ENCODE measurements around the gene MACROD2. TPM values are rescaled to one million over a fixed set of nuclear protein-coding genes. Genes with fewer than 3 reads are reported as not detected.

Gene MACROD2
- polyA plus RNA-seq, 1 donor (not counting 4 experiments of a cell fraction or from before 2014, with no cell fraction given): 0.71 TPM

DNA sequence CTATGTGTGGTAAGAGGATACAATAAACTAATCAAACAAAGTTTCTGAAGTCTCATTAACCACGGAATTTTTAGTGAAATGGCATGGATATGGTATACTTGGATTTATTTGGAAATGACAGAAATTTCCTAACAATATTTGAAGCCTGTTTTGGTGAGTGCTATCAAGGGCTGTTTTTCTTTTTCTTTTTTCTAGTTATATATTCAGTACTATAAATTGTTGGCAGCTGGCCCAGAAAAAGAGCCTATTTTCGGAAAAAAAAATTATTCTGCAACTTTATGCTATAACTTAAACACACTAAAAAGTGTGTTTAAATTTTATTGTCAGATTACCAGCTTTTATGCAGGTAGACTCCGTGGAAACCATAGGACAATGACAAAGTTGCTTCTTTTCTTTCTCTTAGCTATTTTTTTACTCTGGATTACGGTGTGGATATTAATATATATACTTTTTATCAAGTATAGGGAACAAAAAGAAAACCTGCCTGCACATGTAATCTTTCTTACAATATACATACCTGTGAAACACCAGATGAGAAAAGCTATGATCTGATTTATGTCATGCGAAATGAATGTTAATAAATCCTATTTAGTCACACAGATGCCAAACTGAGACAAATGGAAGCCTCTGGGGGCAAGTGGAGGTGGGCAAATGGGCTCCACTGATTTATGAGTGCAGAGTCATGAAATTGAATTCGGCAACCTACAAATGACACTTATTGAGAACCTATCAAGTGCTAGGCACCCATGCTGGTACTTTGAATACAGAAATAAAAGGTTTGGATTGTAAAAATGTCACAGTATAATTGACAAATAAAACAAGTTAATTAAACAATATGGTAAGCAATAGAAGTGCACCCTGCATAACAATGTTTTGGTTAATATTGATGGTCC, 1261.6 kb downstream of the MACROD2 start:
- no peaks in the 10 kb centered on the region for H4K20me1 ChIP-seq (ENCODE audit: control insufficient read depth, extremely low read depth, insufficient read depth, low read length)
- H3K9ac ChIP-seq (ENCODE audit: control insufficient read depth, extremely low read depth, insufficient read depth, low read length): no peak overlapping the region
- no peak overlapping the region for H3K4me3 ChIP-seq (ENCODE audit: control insufficient read depth in 2 of 3, extremely low read depth in 1 of 3, insufficient read depth in 2 of 3, low read depth in 1 of 3, low read length in 3 of 3)
- H3K27me3 ChIP-seq (ENCODE audit: control insufficient read depth, extremely low read depth, insufficient read depth, low read length): no peaks in the 10 kb centered on the region
- H3K36me3 ChIP-seq (ENCODE audit: control insufficient read depth in 2 of 2, extremely low read depth in 1 of 2, insufficient read depth in 2 of 2, low read length in 2 of 2): no peaks in the 10 kb centered on the region
- H3K79me2 ChIP-seq (ENCODE audit: control insufficient read depth, insufficient read depth, low read length): no peaks in the 10 kb centered on the region
- DNase-seq (ENCODE audit: low read depth, low spot score): no peak
- no peak overlapping the region for H3K4me2 ChIP-seq (ENCODE audit: control insufficient read depth, extremely low read depth, insufficient read depth, low read depth, low read length)
- TF ChIP-seq, protein P1, sequence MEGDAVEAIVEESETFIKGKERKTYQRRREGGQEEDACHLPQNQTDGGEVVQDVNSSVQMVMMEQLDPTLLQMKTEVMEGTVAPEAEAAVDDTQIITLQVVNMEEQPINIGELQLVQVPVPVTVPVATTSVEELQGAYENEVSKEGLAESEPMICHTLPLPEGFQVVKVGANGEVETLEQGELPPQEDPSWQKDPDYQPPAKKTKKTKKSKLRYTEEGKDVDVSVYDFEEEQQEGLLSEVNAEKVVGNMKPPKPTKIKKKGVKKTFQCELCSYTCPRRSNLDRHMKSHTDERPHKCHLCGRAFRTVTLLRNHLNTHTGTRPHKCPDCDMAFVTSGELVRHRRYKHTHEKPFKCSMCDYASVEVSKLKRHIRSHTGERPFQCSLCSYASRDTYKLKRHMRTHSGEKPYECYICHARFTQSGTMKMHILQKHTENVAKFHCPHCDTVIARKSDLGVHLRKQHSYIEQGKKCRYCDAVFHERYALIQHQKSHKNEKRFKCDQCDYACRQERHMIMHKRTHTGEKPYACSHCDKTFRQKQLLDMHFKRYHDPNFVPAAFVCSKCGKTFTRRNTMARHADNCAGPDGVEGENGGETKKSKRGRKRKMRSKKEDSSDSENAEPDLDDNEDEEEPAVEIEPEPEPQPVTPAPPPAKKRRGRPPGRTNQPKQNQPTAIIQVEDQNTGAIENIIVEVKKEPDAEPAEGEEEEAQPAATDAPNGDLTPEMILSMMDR (optimal IDR thresholded peaks at IDR 0.05 in 1 of 3, IDR thresholded peaks at IDR 0.05 in 1 of 3, conservative IDR thresholded peaks at IDR 0.05 in 1 of 3; ENCODE audit: extremely low read depth in 1 of 3, insufficient read depth in 2 of 3, low read length in 3 of 3): no peak
- no peak for TF ChIP-seq EZH2 (IDR thresholded peaks at IDR 0.05; ENCODE audit: low read length)
- no peaks in the 10 kb centered on the region for H3K4me1 ChIP-seq (ENCODE audit: control insufficient read depth, extremely low read depth, insufficient read depth, low read length)
- H3K9me1 ChIP-seq (ENCODE audit: control insufficient read depth, extremely low read depth, insufficient read depth, low read length): no peaks in the 10 kb centered on the region
- H3K9me3 ChIP-seq (ENCODE audit: control insufficient read depth, low read depth, low read length): no peaks in the 10 kb centered on the region
- no peak overlapping the region for H3K27ac ChIP-seq (ENCODE audit: control insufficient read depth, insufficient read depth, low read length)
- H2AFZ ChIP-seq (ENCODE audit: control insufficient read depth, low read length): no peak overlapping the region
- no peak for FAIRE-seq
- dilution Hi-C loops (cut with MboI; ENCODE audit: extremely low pct_ligation_motif_present, low sequenced_read_pairs): no loop called here

DNA sequence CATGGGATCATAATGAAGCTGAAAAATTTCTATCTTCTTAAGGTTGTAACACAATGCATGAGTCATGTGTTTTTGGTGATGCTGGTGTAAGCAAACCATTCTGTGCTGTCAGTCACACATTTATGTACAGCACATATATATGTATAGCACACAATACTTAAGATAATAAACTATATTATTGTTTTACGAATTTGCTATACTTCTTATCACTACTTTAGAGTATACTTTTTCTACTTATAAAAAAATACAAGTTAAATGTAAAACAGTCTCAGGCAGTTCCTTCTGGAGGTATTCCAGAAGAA, 1262.2 kb downstream of the MACROD2 start:
- H3K27ac ChIP-seq (ENCODE audit: control insufficient read depth, insufficient read depth, low read length): no peak overlapping the region
- no peaks in the 10 kb centered on the region for H3K9me1 ChIP-seq (ENCODE audit: control insufficient read depth, extremely low read depth, insufficient read depth, low read length)
- H3K36me3 ChIP-seq (ENCODE audit: control insufficient read depth in 2 of 2, extremely low read depth in 1 of 2, insufficient read depth in 2 of 2, low read length in 2 of 2): no peaks in the 10 kb centered on the region
- TF ChIP-seq EZH2 (IDR thresholded peaks at IDR 0.05; ENCODE audit: low read length): no peak
- TF ChIP-seq, protein P1 (optimal IDR thresholded peaks at IDR 0.05 in 1 of 3, IDR thresholded peaks at IDR 0.05 in 1 of 3, conservative IDR thresholded peaks at IDR 0.05 in 1 of 3; ENCODE audit: extremely low read depth in 1 of 3, insufficient read depth in 2 of 3, low read length in 3 of 3): no peak
- FAIRE-seq: peak; percentile 29
- no peak overlapping the region for H3K4me3 ChIP-seq (ENCODE audit: control insufficient read depth in 2 of 3, extremely low read depth in 1 of 3, insufficient read depth in 2 of 3, low read depth in 1 of 3, low read length in 3 of 3)
- no peaks in the 10 kb centered on the region for H4K20me1 ChIP-seq (ENCODE audit: control insufficient read depth, extremely low read depth, insufficient read depth, low read length)
- H3K4me2 ChIP-seq (ENCODE audit: control insufficient read depth, extremely low read depth, insufficient read depth, low read depth, low read length): no peak overlapping the region
- H3K9me3 ChIP-seq (ENCODE audit: control insufficient read depth, low read depth, low read length): no peaks in the 10 kb centered on the region
- H2AFZ ChIP-seq (ENCODE audit: control insufficient read depth, low read length): no peak overlapping the region
- H3K4me1 ChIP-seq (ENCODE audit: control insufficient read depth, extremely low read depth, insufficient read depth, low read length): no peaks in the 10 kb centered on the region
- H3K79me2 ChIP-seq (ENCODE audit: control insufficient read depth, insufficient read depth, low read length): no peaks in the 10 kb centered on the region
- DNase-seq (ENCODE audit: low read depth, low spot score): no peak
- dilution Hi-C loops (cut with MboI; ENCODE audit: extremely low pct_ligation_motif_present, low sequenced_read_pairs): no loop called here
- no peaks in the 10 kb centered on the region for H3K27me3 ChIP-seq (ENCODE audit: control insufficient read depth, extremely low read depth, insufficient read depth, low read length)
- no peak overlapping the region for H3K9ac ChIP-seq (ENCODE audit: control insufficient read depth, extremely low read depth, insufficient read depth, low read length)
